ENCODE data around the gene C1QTNF2. TPM values are rescaled to one million over a fixed set of nuclear protein-coding genes. Genes with fewer than 3 reads are reported as not detected.

The C1QTNF2 gene
- total RNA-seq, 2 donors from 2014 or later, result 0.26 TPM; not detected in 1

DNA sequence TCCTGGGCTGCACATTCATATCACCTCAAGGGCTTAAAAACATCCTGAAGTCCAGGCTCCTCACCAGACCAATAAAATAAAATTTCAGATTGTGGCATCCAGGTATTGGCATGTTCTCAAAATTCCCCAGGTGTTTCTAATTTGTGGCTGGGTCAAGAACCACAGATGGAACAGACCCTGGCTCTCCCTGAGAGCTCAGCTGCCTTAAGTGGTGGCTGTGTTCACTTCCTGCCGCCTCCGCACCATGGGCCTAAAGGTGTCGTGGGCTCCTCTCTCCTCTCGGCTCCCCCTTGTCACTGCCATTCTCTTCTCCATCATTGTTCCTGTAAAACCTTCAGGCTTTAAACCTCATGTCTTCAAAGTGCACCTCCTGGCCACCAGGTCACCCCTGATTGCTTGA, 40.2 kb downstream of the C1QTNF2 start:
- WGBS, 2 donors, result 86 to 98% methylated on average over 4 of the region's 4 CpGs
- intact Hi-C loops (cut with DNase I), result no loop called here
- no peaks in the 10 kb centered on the region for H3K36me3 ChIP-seq (replicated peaks in 1 of 2; ENCODE audit: insufficient read depth in 1 of 2, low read depth in 2 of 2)
- ATAC-seq (no peak), DNase-seq (no peak)
- H3K27me3 ChIP-seq, result no peaks in the 10 kb centered on the region
- H3K4me3 ChIP-seq, result no peak overlapping the region
- no peak overlapping the region for H3K27ac ChIP-seq
- no peaks in the 10 kb centered on the region for H3K9me3 ChIP-seq
- TF ChIP-seq CTCF (IDR thresholded peaks at IDR 0.05) (no peak), POLR2A (IDR thresholded peaks at IDR 0.05) (no peak)
- no peaks in the 10 kb centered on the region for H3K4me1 ChIP-seq

GRCh38 chr5:160327818-160328217, 42.6 kb downstream of the C1QTNF2 start:
- H3K9me3 ChIP-seq, result no peaks in the 10 kb centered on the region
- intact Hi-C loops (cut with DNase I), result no loop called here
- no peaks in the 10 kb centered on the region for H3K27me3 ChIP-seq
- H3K36me3 ChIP-seq (replicated peaks in 1 of 2; ENCODE audit: insufficient read depth in 1 of 2, low read depth in 2 of 2), result no peaks in the 10 kb centered on the region
- 69 to 70% methylated on average over 6 of the region's 6 CpGs for WGBS, 2 donors
- no peak overlapping the region for H3K4me3 ChIP-seq
- TF ChIP-seq CTCF (IDR thresholded peaks at IDR 0.05) (no peak), POLR2A (IDR thresholded peaks at IDR 0.05) (no peak)
- no peak for DNase-seq
- no peak for ATAC-seq
- H3K4me1 ChIP-seq, result no peaks in the 10 kb centered on the region
- no peak overlapping the region for H3K27ac ChIP-seq

GRCh38 chr5:160326981-160327380, 43.4 kb downstream of the C1QTNF2 start:
- Histone ChIP-seq H3K4me1 (no peaks in the 10 kb centered on the region), H3K36me3 (replicated peaks in 1 of 2; ENCODE audit: insufficient read depth in 1 of 2, low read depth in 2 of 2) (no peaks in the 10 kb centered on the region), H3K9me3 (no peaks in the 10 kb centered on the region), H3K27ac (no peak overlapping the region), H3K4me3 (no peak overlapping the region), H3K27me3 (no peaks in the 10 kb centered on the region)
- DNase-seq (no peak), ATAC-seq (no peak)
- 59 to 68% methylated on average over 2 of the region's 2 CpGs for WGBS, 2 donors
- intact Hi-C loops (cut with DNase I), result no loop called here
- TF ChIP-seq CTCF (IDR thresholded peaks at IDR 0.05) (no peak), POLR2A (IDR thresholded peaks at IDR 0.05) (no peak)

GRCh38 chr5:160325716-160326115, 44.7 kb downstream of the C1QTNF2 start:
- no peaks in the 10 kb centered on the region for H3K36me3 ChIP-seq (replicated peaks in 1 of 2; ENCODE audit: insufficient read depth in 1 of 2, low read depth in 2 of 2)
- DNase-seq (no peak), ATAC-seq (no peak)
- H3K4me1 ChIP-seq, result no peaks in the 10 kb centered on the region
- TF ChIP-seq CTCF (IDR thresholded peaks at IDR 0.05) (no peak), POLR2A (IDR thresholded peaks at IDR 0.05) (no peak)
- intact Hi-C loops (cut with DNase I), result no loop called here
- H3K9me3 ChIP-seq, result no peaks in the 10 kb centered on the region
- H3K27me3 ChIP-seq, result no peaks in the 10 kb centered on the region
- H3K4me3 ChIP-seq, result no peak overlapping the region
- WGBS, 2 donors, result 90 to 94% methylated on average over 2 of the region's 2 CpGs
- no peak overlapping the region for H3K27ac ChIP-seq

GRCh38 chr5:160324886-160325285, 45.5 kb downstream of the C1QTNF2 start:
- no peaks in the 10 kb centered on the region for H3K9me3 ChIP-seq
- H3K36me3 ChIP-seq (replicated peaks in 1 of 2; ENCODE audit: insufficient read depth in 1 of 2, low read depth in 2 of 2), result no peaks in the 10 kb centered on the region
- H3K4me1 ChIP-seq, result no peaks in the 10 kb centered on the region
- ATAC-seq, result no peak
- no peaks in the 10 kb centered on the region for H3K27me3 ChIP-seq
- DNase-seq, result no peak
- intact Hi-C loops (cut with DNase I), result no loop called here
- no peak overlapping the region for H3K27ac ChIP-seq
- TF ChIP-seq POLR2A (IDR thresholded peaks at IDR 0.05), result no peak
- no peak for TF ChIP-seq CTCF (IDR thresholded peaks at IDR 0.05)
- 62 to 72% methylated on average over 2 of the region's 2 CpGs for WGBS, 2 donors
- no peak overlapping the region for H3K4me3 ChIP-seq
